SK-N-SH (cell line): ENCODE data around the gene KCNN1. TPM values are rescaled to one million over a fixed set of nuclear protein-coding genes. Genes with fewer than 3 reads are reported as not detected.

Experiments used
- CTCF ChIA-PET: fragments of 300-600, 350-600 bp; formaldehyde crosslinking; extraction: SDS; loops from one replicate; lab custom pipeline; 2021; lab: Yijun Ruan, JAX
- POLR2A ChIA-PET: fragments of 350-600 bp; sonication (Branson Sonifier 250); formaldehyde crosslinking; extraction: SDS; loops from one replicate; lab custom pipeline; 2020; ENCODE audit warnings: antibody characterized with exemption, inconsistent platforms; lab: Yijun Ruan, JAX
- DNase-seq: peaks from one replicate; pipeline ENCODE4 v3.0.0; 2012
- H2AFZ ChIP-seq: fragments of 200-600 bp; sonication (generic); 2 replicates; pipeline ENCODE4 v1.8.1; 2016; ENCODE audit warnings: antibody characterized with exemption, mild to moderate bottlenecking, low read depth
- H3F3A ChIP-seq: fragments of 200-600 bp; sonication (generic); replicated peaks from 2 replicates; pipeline ENCODE3; 2016; ENCODE audit warnings: antibody characterized with exemption, mild to moderate bottlenecking; ENCODE audit not compliant: insufficient read depth
- H3K27ac ChIP-seq, 2 experiments: fragments of 200-500 bp in 1 of 2; fragments of 200-600 bp in 1 of 2; sonication (Bioruptor generic) in 1 of 2; sonication (generic), shearing (Covaris generic) in 1 of 2; 2 replicates each; pipeline versions ENCODE4 v1.5.1 to v1.6.1; 2014 to 2016; ENCODE audit warnings: low read depth in 2 of 2, inconsistent platforms in 1 of 2, low read length in 1 of 2, mild to moderate bottlenecking in 1 of 2, mixed read lengths in 1 of 2
- H3K27me3 ChIP-seq: fragments of 200-600 bp; sonication (generic), shearing (Covaris generic); 2 replicates; pipeline ENCODE4 v1.6.1; 2016; ENCODE audit warnings: mixed run types; ENCODE audit not compliant: insufficient read depth
- H3K36me3 ChIP-seq, 2 experiments: fragments of 200-500 bp in 1 of 2; fragments of 200-600 bp in 1 of 2; sonication (Bioruptor generic) in 1 of 2; sonication (generic) in 1 of 2; replicated peaks in 1 of 2; 2 replicates each; pipeline versions ENCODE3 to v1.5.1; 2014 to 2016; ENCODE audit warnings: low read length in 1 of 2, mild to moderate bottlenecking in 1 of 2; ENCODE audit not compliant: insufficient read depth in 2 of 2, control insufficient read depth in 1 of 2
- H3K4me1 ChIP-seq, 2 experiments: fragments of 200-500 bp in 1 of 2; fragments of 200-600 bp in 1 of 2; sonication (Bioruptor generic) in 1 of 2; sonication (generic), shearing (Covaris generic) in 1 of 2; 2 replicates each; pipeline versions ENCODE4 v1.5.1 to v1.6.1; 2014 to 2016; ENCODE audit warnings: low read depth in 1 of 2, low read length in 1 of 2, mixed run types in 1 of 2; ENCODE audit not compliant: insufficient read depth in 2 of 2, control insufficient read depth in 1 of 2
- H3K4me2 ChIP-seq: fragments of 200-600 bp; sonication (generic), shearing (Covaris generic); 2 replicates; pipeline ENCODE4 v1.6.1; 2017; ENCODE audit warnings: mixed run types
- H3K4me3 ChIP-seq, 2 experiments: fragments of 200-500 bp in 1 of 2; fragments of 200-600 bp in 1 of 2; sonication (Bioruptor generic) in 1 of 2; sonication (generic), shearing (Covaris generic) in 1 of 2; 2 replicates each; pipeline versions ENCODE4 v1.5.1 to v1.8.1; 2014 to 2016; ENCODE audit warnings: low read depth in 2 of 2, inconsistent platforms in 1 of 2, low read length in 1 of 2, mild to moderate bottlenecking in 1 of 2, mixed read lengths in 1 of 2, moderate library complexity in 1 of 2
- H3K79me2 ChIP-seq: fragments of 200-600 bp; sonication (generic); 2 replicates; pipeline ENCODE4 v1.8.1; 2017; ENCODE audit warnings: mild to moderate bottlenecking; ENCODE audit not compliant: insufficient read depth
- H3K9ac ChIP-seq: fragments of 200-600 bp; sonication (generic); 2 replicates; pipeline ENCODE4 v1.6.1; 2017; ENCODE audit warnings: mixed run types
- H3K9me2 ChIP-seq: fragments of 200-600 bp; sonication (generic); 2 replicates; pipeline ENCODE4 v1.6.1; 2017; ENCODE audit warnings: mixed run types
- H3K9me3 ChIP-seq: fragments of 200-600 bp; sonication (generic); 2 replicates; pipeline ENCODE4 v1.6.1; 2017; ENCODE audit warnings: mixed run types, mild to moderate bottlenecking, moderate library complexity
- H4K20me1 ChIP-seq: fragments of 200-600 bp; sonication (generic); 2 replicates; pipeline ENCODE4 v1.6.1; 2017; ENCODE audit warnings: mild to moderate bottlenecking, mixed run types; ENCODE audit not compliant: insufficient read depth
- EP300 ChIP-seq, 2 experiments: IDR thresholded peaks; 2 replicates each; pipeline versions ENCODE4 v1.4.0 to v1.6.1; 2012; ENCODE audit warnings: borderline replicate concordance in 1 of 2, low read depth in 1 of 2, low read length in 1 of 2
- FOXJ3 ChIP-seq: sonication (generic); formaldehyde crosslinking; IDR thresholded peaks from 2 replicates; pipeline ENCODE4 v1.5.1; 2020; ENCODE audit warnings: mild to moderate bottlenecking, missing genetic modification reagents
- GABPA ChIP-seq: IDR thresholded peaks from 2 replicates; pipeline ENCODE4 v1.4.0; 2012; ENCODE audit warnings: low read depth, mild to moderate bottlenecking
- GATA2 ChIP-seq: sonication (generic); formaldehyde crosslinking; IDR thresholded peaks from 2 replicates; pipeline ENCODE4 v1.5.0; 2020; ENCODE audit warnings: mild to moderate bottlenecking, missing genetic modification reagents
- IRF3 ChIP-seq: fragments of 150-350 bp; IDR thresholded peaks from 2 replicates; pipeline ENCODE4 v1.6.1; 2016; ENCODE audit warnings: mild to moderate bottlenecking, low read depth, low read length
- MAX ChIP-seq: IDR thresholded peaks from 2 replicates; pipeline ENCODE4 v1.4.0; 2012; ENCODE audit warnings: low read depth
- MXI1 ChIP-seq: IDR thresholded peaks from 2 replicates; pipeline ENCODE4 v1.6.1; 2012; ENCODE audit warnings: mild to moderate bottlenecking, low read depth, low read length, improper control_type of control experiment
- NFIC ChIP-seq: IDR thresholded peaks from 2 replicates; pipeline ENCODE4 v1.4.0; 2012; ENCODE audit warnings: borderline replicate concordance
- POLR2AphosphoS5 ChIP-seq: IDR thresholded peaks from 2 replicates; pipeline ENCODE4 v1.6.1; 2012; ENCODE audit warnings: low read depth, low read length
- RAD21 ChIP-seq: IDR thresholded peaks from 2 replicates; pipeline ENCODE4 v1.6.1; 2012; ENCODE audit warnings: mild to moderate bottlenecking, low read length
- RCOR1 ChIP-seq: fragments of 150-350 bp; IDR thresholded peaks from 2 replicates; pipeline ENCODE4 v1.6.1; 2017; ENCODE audit warnings: antibody characterized with exemption, low read length
- REST ChIP-seq: IDR thresholded peaks from 2 replicates; pipeline ENCODE4 v1.6.1; 2012; ENCODE audit warnings: mild to moderate bottlenecking, low read depth, low read length, moderate library complexity
- RFX5 ChIP-seq: IDR thresholded peaks from 2 replicates; pipeline ENCODE4 v1.6.1; 2012; ENCODE audit warnings: mild to moderate bottlenecking, improper control_type of control experiment, low read length
- RXRA ChIP-seq: IDR thresholded peaks from 2 replicates; pipeline ENCODE4 v1.4.0; 2012; ENCODE audit warnings: low read depth, mild to moderate bottlenecking, borderline replicate concordance
- SMC3 ChIP-seq: IDR thresholded peaks from 2 replicates; pipeline ENCODE4 v1.6.1; 2012; ENCODE audit warnings: low read depth, low read length, improper control_type of control experiment
- TAF1 ChIP-seq: IDR thresholded peaks from 2 replicates; pipeline ENCODE4 v1.6.1; 2012; ENCODE audit warnings: low read depth, mild to moderate bottlenecking, low read length, moderate library complexity, borderline replicate concordance
- USF1 ChIP-seq: IDR thresholded peaks from 2 replicates; pipeline ENCODE4 v1.4.0; 2012; ENCODE audit warnings: low read depth, borderline replicate concordance
- YY1 ChIP-seq: IDR thresholded peaks from 2 replicates; pipeline ENCODE4 v1.4.0; 2012; ENCODE audit warnings: low read depth, mild to moderate bottlenecking
- WGBS: methylation state at CpG from one replicate; pipeline ENCODE4 v1.1.6; 2017; ENCODE audit warnings: low lambda C conversion rate; 5-methylcytosine and 5-hydroxymethylcytosine counted together
- polyA plus RNA-seq, 3 experiments: library from polyadenylated mRNA; depleted of rRNA; stranded (reverse); fragments of >200 nt; gene quantifications; 2 replicates each; pipeline ENCODE4 v1.2.3, GENCODE V29; 2012

KCNN1 gene
- polyA plus RNA-seq, 1 of the 3 experiments (the other 2 are of a cell fraction): 3.6 TPM

- ChIA-PET POLR2A (interaction anchor here (0.5 kb wide), 1 partner anchor 100 kb away, joined by 3 read pairs; no protein-coding TSS in a partner anchor), CTCF (interaction anchor here (0.5 to 4.3 kb wide), 7 partner anchors 10 to 500 kb away, joined by 3 to 41 read pairs (median 4); no protein-coding TSS in a partner anchor)
- Histone ChIP-seq H3K27me3 (0 out of 2 replicates have a peak, but pooled peaks cover 4% of the 10 kb centered on the region), H2AFZ (0 out of 2 replicates have a peak overlapping the region, but pooled peaks have one; percentile 41), H3F3A (no peaks in the 10 kb centered on the region), H3K9me2 (no peaks in the 10 kb centered on the region), H3K9me3 (no peaks in the 10 kb centered on the region), H3K4me3 (peak overlapping the region; percentile 67 to 68), H3K9ac (peak overlapping the region; percentile 30; the same call in 1 of the 2 replicates), H3K36me3 (no peaks in the 10 kb centered on the region), H3K27ac (no peak overlapping the region), H3K79me2 (no peaks in the 10 kb centered on the region), H3K4me1 (peaks cover 0 to 13% of the 10 kb centered on the region in 2 experiments; a peak in 2 of 4 replicates), H3K4me2 (peak overlapping the region; percentile 86), H4K20me1 (no peaks in the 10 kb centered on the region)
- TF ChIP-seq SMC3 (no peak), FOXJ3 (0 out of 2 replicates have a peak, but pooled peaks have one; percentile 17), RCOR1 (no peak), USF1 (no peak), RFX5 (no peak), MXI1 (0 out of 2 replicates have a peak, but pooled peaks have one; percentile 9), MAX (no peak), REST (no peak)
- WGBS: 8% methylated on average over 19 of the region's 35 CpGs
- DNase-seq: peak; percentile 90
Observed at GRCh38 chr19:17967257-17968051, 547 bp downstream of the KCNN1 start.

- POLR2A ChIA-PET: no interaction called here
Observed at GRCh38 chr19:17968362-17968761, 1.5 kb downstream of the KCNN1 start.

More at GRCh38 chr19:17968362-17968761, 1.5 kb downstream of the KCNN1 start:
- no peak overlapping the region for H2AFZ ChIP-seq
- H4K20me1 ChIP-seq: no peaks in the 10 kb centered on the region
- H3K4me1 ChIP-seq: peaks cover 0 to 13% of the 10 kb centered on the region in 2 experiments; a peak in 2 of 4 replicates
- no peak overlapping the region for H3K9ac ChIP-seq
- H3K79me2 ChIP-seq: no peaks in the 10 kb centered on the region
- peak; percentile 39 for DNase-seq
- 71% methylated on average over 3 of the region's 4 CpGs for WGBS
- H3K27ac ChIP-seq: no peak overlapping the region
- CTCF ChIA-PET: interaction anchor here (0.7 to 4.3 kb wide), 3 partner anchors 22 to 31 kb away, joined by 3 to 41 read pairs (median 3); no protein-coding TSS in a partner anchor
- TF ChIP-seq RAD21: no peak
- no peak for TF ChIP-seq YY1
- no peak for TF ChIP-seq MXI1
- TF ChIP-seq GABPA: no peak
- TF ChIP-seq USF1: no peak
- no peak for TF ChIP-seq POLR2AphosphoS5
- TF ChIP-seq NFIC: no peak
- no peak for TF ChIP-seq RXRA
- TF ChIP-seq IRF3: no peak
- no peak for TF ChIP-seq TAF1
- TF ChIP-seq MAX: no peak
- TF ChIP-seq EP300 (IDR thresholded peaks at IDR 0.05; ENCODE audit: borderline replicate concordance in 1 of 2, low read depth in 1 of 2, low read length in 1 of 2): no peak
- TF ChIP-seq GATA2: no peak
- no peak for TF ChIP-seq RFX5
- TF ChIP-seq, all 33 proteins: peak for 0
- Histone ChIP-seq H3K4me3 (no peak overlapping the region), H3K9me2 (no peaks in the 10 kb centered on the region), H3K27me3 (0 out of 2 replicates have a peak, but pooled peaks cover 4% of the 10 kb centered on the region), H3K9me3 (no peaks in the 10 kb centered on the region), H3K36me3 (no peaks in the 10 kb centered on the region), H3F3A (no peaks in the 10 kb centered on the region), H3K4me2 (no peak overlapping the region)
